GM23338 (cell line): Measurements from ENCODE around the gene BRD3.

Source experiments
- CREB1 ChIP-seq: fragments of 250-450 bp; sonication (Bioruptor Pico); IDR thresholded peaks from 2 replicates; pipeline ENCODE4 v1.5.0; 2020; ENCODE audit warnings: low read depth, mild to moderate bottlenecking, moderate library complexity
- EZH2 ChIP-seq: fragments of 200-600 bp; sonication (generic); IDR thresholded peaks from one replicate; pipeline ENCODE4 v1.8.0; 2017; ENCODE audit warnings: antibody characterized with exemption, mild to moderate bottlenecking, low read depth; ENCODE audit not compliant: unreplicated experiment
- EZH2phosphoT487 ChIP-seq: fragments of 200-600 bp; sonication (generic); IDR thresholded peaks from one replicate; pipeline ENCODE4 v1.8.1; 2018; ENCODE audit warnings: antibody characterized with exemption; ENCODE audit not compliant: unreplicated experiment
- JUNB ChIP-seq: IDR thresholded peaks from one replicate; pipeline ENCODE4 v1.6.1; 2016; ENCODE audit warnings: antibody characterized with exemption; ENCODE audit not compliant: unreplicated experiment
- NANOG ChIP-seq: IDR thresholded peaks from 2 replicates; pipeline ENCODE4 v1.6.1; 2016; ENCODE audit warnings: antibody characterized with exemption, borderline replicate concordance
- POLR2AphosphoS5 ChIP-seq: IDR thresholded peaks from 2 replicates; pipeline ENCODE4 v1.6.1; 2016; ENCODE audit warnings: antibody characterized with exemption, low read depth
- REST ChIP-seq: IDR thresholded peaks from one replicate; pipeline ENCODE4 v1.6.1; 2018; ENCODE audit warnings: antibody characterized with exemption; ENCODE audit not compliant: unreplicated experiment
- STAT1 ChIP-seq: IDR thresholded peaks from one replicate; pipeline ENCODE4 v1.6.1; 2016; ENCODE audit warnings: antibody characterized with exemption; ENCODE audit not compliant: unreplicated experiment
- ZNF114 ChIP-seq: fragments of 250-450 bp; sonication (Bioruptor Pico); IDR thresholded peaks from 2 replicates; pipeline ENCODE4 v1.5.0; 2020; ENCODE audit warnings: mild to moderate bottlenecking, moderate library complexity
- TF ChIP-seq, protein P1 (sequence below), 2 experiments: fragments of 200-600 bp in 1 of 2; sonication (generic) in 1 of 2; conservative IDR thresholded peaks; 2 replicates each; pipeline versions ENCODE4 v1.5.1 to v1.6.1; 2016 to 2017; ENCODE audit warnings: antibody characterized with exemption in 2 of 2, low read depth in 2 of 2, mild to moderate bottlenecking in 2 of 2, moderate library complexity in 1 of 2
- TF ChIP-seq, protein P2 (sequence below): IDR thresholded peaks from 2 replicates; pipeline ENCODE4 v1.6.1; 2016; ENCODE audit warnings: antibody characterized with exemption

DNA sequence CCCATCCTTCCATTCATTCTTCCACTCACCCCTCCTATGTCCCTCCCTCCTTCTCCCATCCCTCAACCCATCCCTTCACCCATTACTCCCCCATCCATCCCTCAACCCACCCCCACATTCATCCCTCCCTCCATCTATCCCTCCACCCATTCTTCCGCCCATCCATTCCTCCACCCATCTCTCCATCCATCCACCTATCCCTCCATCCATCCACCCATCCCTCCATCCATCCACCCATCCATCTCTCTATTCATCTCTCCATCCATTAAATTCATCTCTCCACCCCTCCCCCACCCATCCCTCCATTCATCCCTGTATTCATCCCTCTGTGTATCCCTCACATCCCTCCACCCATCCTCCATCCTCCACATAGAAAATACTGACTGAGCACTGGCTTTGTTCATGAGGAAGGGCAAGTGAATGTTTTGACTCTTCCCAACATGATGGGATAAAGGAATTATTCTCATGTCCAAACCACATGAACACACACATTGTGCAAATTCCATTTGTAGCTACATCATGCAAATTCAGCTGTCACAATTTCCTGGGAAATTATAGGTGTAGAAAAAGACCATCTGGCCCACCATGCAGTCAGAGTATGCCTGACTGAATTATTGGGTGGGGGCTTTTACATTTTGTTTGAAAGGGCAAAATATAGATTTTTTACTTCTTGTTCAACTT is 68.8 kb downstream of the BRD3 start:
- TF ChIP-seq, protein P1, sequence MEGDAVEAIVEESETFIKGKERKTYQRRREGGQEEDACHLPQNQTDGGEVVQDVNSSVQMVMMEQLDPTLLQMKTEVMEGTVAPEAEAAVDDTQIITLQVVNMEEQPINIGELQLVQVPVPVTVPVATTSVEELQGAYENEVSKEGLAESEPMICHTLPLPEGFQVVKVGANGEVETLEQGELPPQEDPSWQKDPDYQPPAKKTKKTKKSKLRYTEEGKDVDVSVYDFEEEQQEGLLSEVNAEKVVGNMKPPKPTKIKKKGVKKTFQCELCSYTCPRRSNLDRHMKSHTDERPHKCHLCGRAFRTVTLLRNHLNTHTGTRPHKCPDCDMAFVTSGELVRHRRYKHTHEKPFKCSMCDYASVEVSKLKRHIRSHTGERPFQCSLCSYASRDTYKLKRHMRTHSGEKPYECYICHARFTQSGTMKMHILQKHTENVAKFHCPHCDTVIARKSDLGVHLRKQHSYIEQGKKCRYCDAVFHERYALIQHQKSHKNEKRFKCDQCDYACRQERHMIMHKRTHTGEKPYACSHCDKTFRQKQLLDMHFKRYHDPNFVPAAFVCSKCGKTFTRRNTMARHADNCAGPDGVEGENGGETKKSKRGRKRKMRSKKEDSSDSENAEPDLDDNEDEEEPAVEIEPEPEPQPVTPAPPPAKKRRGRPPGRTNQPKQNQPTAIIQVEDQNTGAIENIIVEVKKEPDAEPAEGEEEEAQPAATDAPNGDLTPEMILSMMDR (conservative IDR thresholded peaks at IDR 0.05; ENCODE audit: low read depth in 2 of 2) = no peak
- TF ChIP-seq POLR2AphosphoS5 = no peak
- TF ChIP-seq EZH2 = no peak
- TF ChIP-seq, protein P2, sequence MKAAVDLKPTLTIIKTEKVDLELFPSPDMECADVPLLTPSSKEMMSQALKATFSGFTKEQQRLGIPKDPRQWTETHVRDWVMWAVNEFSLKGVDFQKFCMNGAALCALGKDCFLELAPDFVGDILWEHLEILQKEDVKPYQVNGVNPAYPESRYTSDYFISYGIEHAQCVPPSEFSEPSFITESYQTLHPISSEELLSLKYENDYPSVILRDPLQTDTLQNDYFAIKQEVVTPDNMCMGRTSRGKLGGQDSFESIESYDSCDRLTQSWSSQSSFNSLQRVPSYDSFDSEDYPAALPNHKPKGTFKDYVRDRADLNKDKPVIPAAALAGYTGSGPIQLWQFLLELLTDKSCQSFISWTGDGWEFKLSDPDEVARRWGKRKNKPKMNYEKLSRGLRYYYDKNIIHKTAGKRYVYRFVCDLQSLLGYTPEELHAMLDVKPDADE = no peak
- no peak for TF ChIP-seq EZH2phosphoT487
- no peak for TF ChIP-seq REST
- TF ChIP-seq JUNB = no peak
- no peak for TF ChIP-seq ZNF114 (CRISPR knock-in tag)
- no peak for TF ChIP-seq STAT1
- no peak for TF ChIP-seq CREB1 (CRISPR knock-in tag)
- TF ChIP-seq NANOG = no peak
